Nephron (organoid): ENCODE measurements around the gene PHYHD1.
A peak's percentile ranks its signal among the peaks of the same experiment; 100 is the strongest.

Experiments
- H3K27ac Mint-ChIP-seq, 3 experiments: 2 replicates each; pipeline ENCODE4 v1.8.0; 2020; ENCODE audit warnings: mixed read lengths in 3 of 3, mild to moderate bottlenecking in 2 of 3, moderate library complexity in 1 of 3
- H3K27me3 Mint-ChIP-seq: 2 replicates; pipeline ENCODE4 v1.8.0; 2021; ENCODE audit warnings: low read depth, mild to moderate bottlenecking, moderate library complexity, mixed read lengths
- H3K36me3 Mint-ChIP-seq: 2 replicates; pipeline ENCODE4 v1.8.0; 2020; ENCODE audit warnings: low read depth, mixed read lengths
- H3K4me1 Mint-ChIP-seq: 2 replicates; pipeline ENCODE4 v1.8.0; 2020; ENCODE audit warnings: mixed read lengths
- H3K4me3 Mint-ChIP-seq, 3 experiments: 2 replicates each; pipeline ENCODE4 v1.8.0; 2020; ENCODE audit warnings: mild to moderate bottlenecking in 3 of 3, mixed read lengths in 3 of 3, moderate library complexity in 2 of 3
- H3K9me3 Mint-ChIP-seq: 2 replicates; pipeline ENCODE4 v1.8.0; 2020; ENCODE audit warnings: mixed read lengths
- CTCF ChIP-seq, 3 experiments: fragments of 200-600 bp; sonication (generic); IDR thresholded peaks; one replicate each; pipeline ENCODE4 v1.5.0; 2021; ENCODE audit warnings: antibody characterized with exemption in 3 of 3; ENCODE audit not compliant: unreplicated experiment in 3 of 3

PHYHD1 gene

DNA sequence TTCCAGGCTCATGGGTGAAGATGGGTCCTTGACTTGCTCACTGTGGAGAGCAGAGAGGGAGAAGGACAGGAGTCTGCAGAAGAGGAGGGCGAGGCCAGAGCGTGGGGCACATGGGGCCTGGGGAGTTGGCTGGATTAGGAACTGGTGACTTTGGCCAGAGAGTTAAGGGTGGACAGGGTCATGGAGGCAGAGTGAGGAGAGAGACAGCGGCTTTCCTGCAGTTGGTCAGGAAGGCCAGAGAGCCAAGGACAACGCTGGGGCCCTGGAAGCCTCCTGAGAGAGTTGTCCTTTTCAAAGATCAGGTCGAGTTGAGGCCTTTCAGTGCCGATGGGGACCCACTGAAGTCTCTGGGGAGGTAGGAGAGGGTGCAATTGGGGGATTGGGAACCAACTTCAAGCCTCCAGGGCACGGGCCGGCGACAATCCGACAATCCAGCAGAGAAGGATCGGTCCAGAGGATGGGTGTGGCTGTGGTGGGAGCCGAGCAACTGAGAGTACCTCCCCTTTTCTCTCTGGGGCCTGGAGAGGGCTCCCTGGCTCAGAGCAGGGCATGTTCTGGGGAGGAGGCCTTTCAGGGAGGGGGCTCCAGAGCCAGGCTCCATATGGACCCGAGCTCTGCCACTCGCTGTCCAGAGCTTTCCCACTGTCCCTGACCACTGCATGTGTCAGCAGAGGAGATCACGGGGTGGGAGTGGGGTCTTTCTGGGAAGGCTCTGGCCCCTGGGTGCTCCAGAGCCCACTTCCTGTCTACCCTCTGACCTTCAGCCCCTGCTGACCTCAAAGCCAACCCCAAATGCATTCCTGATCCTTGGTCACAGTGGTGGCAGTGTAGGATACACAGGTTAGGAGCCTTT, 7.5 kb upstream of the PHYHD1 start:
- TF ChIP-seq CTCF (IDR thresholded peaks at IDR 0.05; ENCODE audit: unreplicated experiment in 3 of 3), result no peak
- H3K27me3 Mint-ChIP-seq, result no peaks in the 10 kb centered on the region
- H3K4me3 Mint-ChIP-seq, result no peak overlapping the region
- peaks cover 39% of the 10 kb centered on the region for H3K4me1 Mint-ChIP-seq
- peak overlapping the region; percentile 27 to 75 (median 63) for H3K27ac Mint-ChIP-seq
- H3K9me3 Mint-ChIP-seq, result no peaks in the 10 kb centered on the region
- H3K36me3 Mint-ChIP-seq, result peaks cover 50% of the 10 kb centered on the region

GRCh38 chr9:128913995-128914772, 6.6 kb upstream of the PHYHD1 start:
- Mint-ChIP-seq H3K36me3 (peaks cover 41% of the 10 kb centered on the region), H3K27ac (no peak overlapping the region), H3K9me3 (no peaks in the 10 kb centered on the region), H3K27me3 (no peaks in the 10 kb centered on the region), H3K4me1 (peaks cover 40% of the 10 kb centered on the region), H3K4me3 (no peak overlapping the region)
- TF ChIP-seq CTCF (IDR thresholded peaks at IDR 0.05; ENCODE audit: unreplicated experiment in 3 of 3), result no peak

- no peaks in the 10 kb centered on the region for H3K27me3 Mint-ChIP-seq
- no peak overlapping the region for H3K4me3 Mint-ChIP-seq
- H3K9me3 Mint-ChIP-seq, result no peaks in the 10 kb centered on the region
- peaks cover 45% of the 10 kb centered on the region for H3K4me1 Mint-ChIP-seq
- H3K27ac Mint-ChIP-seq, result peak overlapping the region in 2 of 3 experiments; percentile 68 to 100
- peaks cover 27% of the 10 kb centered on the region for H3K36me3 Mint-ChIP-seq
- no peak for TF ChIP-seq CTCF (IDR thresholded peaks at IDR 0.05; ENCODE audit: unreplicated experiment in 3 of 3)
Observed at GRCh38 chr9:128916204-128916603, 4.6 kb upstream of the PHYHD1 start.

DNA sequence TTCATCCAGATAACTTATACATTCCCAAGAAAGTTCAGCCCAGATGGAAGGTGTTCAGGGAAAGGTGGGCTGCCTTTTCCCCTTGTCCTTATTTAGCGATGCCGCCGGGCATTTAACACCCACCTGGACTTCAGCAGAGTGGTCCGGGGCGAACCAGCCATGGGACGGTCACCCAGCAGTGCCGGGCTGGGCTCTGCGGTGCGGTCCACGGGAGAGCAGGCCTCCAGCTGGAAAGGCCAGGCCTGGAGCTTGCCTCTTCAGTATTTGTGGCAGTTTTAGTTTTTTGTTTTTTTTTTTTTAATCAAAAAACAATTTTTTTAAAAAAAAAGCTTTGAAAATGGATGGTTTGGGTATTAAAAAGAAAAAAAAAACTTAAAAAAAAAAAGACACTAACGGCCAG, 4.0 kb upstream of the PHYHD1 start:
- Mint-ChIP-seq H3K27ac (peak overlapping the region; percentile 60 to 100 (median 98)), H3K27me3 (no peaks in the 10 kb centered on the region), H3K4me3 (no peak overlapping the region), H3K9me3 (no peaks in the 10 kb centered on the region), H3K4me1 (peaks cover 49% of the 10 kb centered on the region), H3K36me3 (peaks cover 26% of the 10 kb centered on the region)
- TF ChIP-seq CTCF (IDR thresholded peaks at IDR 0.05; ENCODE audit: unreplicated experiment in 3 of 3), result no peak

DNA sequence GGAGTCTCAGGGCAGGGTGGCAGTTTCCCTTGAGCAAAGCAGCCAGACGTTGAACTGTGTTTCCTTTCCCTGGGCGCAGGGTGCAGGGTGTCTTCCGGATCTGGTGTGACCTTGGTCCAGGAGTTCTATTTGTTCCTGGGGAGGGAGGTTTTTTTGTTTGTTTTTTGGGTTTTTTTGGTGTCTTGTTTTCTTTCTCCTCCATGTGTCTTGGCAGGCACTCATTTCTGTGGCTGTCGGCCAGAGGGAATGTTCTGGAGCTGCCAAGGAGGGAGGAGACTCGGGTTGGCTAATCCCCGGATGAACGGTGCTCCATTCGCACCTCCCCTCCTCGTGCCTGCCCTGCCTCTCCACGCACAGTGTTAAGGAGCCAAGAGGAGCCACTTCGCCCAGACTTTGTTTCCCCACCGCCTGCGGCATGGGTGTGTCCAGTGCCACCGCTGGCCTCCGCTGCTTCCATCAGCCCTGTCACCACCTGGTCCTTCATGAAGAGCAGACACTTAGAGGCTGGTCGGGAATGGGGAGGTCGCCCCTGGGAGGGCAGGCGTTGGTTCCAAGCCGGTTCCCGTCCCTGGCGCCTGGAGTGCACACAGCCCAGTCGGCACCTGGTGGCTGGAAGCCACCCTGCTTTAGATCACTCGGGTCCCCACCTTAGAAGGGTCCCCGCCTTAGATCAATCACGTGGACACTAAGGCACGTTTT, 3.5 kb upstream of the PHYHD1 start:
- no peaks in the 10 kb centered on the region for H3K27me3 Mint-ChIP-seq
- H3K4me3 Mint-ChIP-seq, result peak overlapping the region in 2 of 3 experiments; percentile 22 to 49
- TF ChIP-seq CTCF (IDR thresholded peaks at IDR 0.05; ENCODE audit: unreplicated experiment in 3 of 3), result no peak
- H3K4me1 Mint-ChIP-seq, result peaks cover 53% of the 10 kb centered on the region
- peak overlapping the region; percentile 60 to 100 (median 98) for H3K27ac Mint-ChIP-seq
- peaks cover 26% of the 10 kb centered on the region for H3K36me3 Mint-ChIP-seq
- no peaks in the 10 kb centered on the region for H3K9me3 Mint-ChIP-seq
